ENCODE data around the gene SUSD4. TPM values are rescaled to one million over a fixed set of nuclear protein-coding genes. Genes with fewer than 3 reads are reported as not detected.

SUSD4 gene
- total RNA-seq, 2 donors from 2014 or later = 0.58 to 0.92 TPM

- Histone ChIP-seq H3K36me3 (ENCODE audit: control insufficient read depth, insufficient read depth, low read length) (no peaks in the 10 kb centered on the region), H3K9me3 (ENCODE audit: control insufficient read depth, low read length) (no peaks in the 10 kb centered on the region), H3K27me3 (ENCODE audit: control insufficient read depth, insufficient read depth, low read length, poor library complexity, severe bottlenecking) (no peaks in the 10 kb centered on the region), H3K4me3 (ENCODE audit: low read length) (no peak overlapping the region), H3K4me1 (ENCODE audit: control insufficient read depth, insufficient read depth, low read length) (peaks cover 7% of the 10 kb centered on the region), H3K27ac (ENCODE audit: low read depth, low read length) (no peak overlapping the region), H3K9ac (ENCODE audit: extremely low read depth, low read length, poor library complexity, severe bottlenecking) (no peak overlapping the region)
- no peak for TF ChIP-seq CTCF (conservative IDR thresholded peaks at IDR 0.05)
- Mint-ChIP-seq H3K36me3 (ENCODE audit: low read depth) (no peaks in the 10 kb centered on the region), H3K9me3 (no peaks in the 10 kb centered on the region), H3K4me3 (no peak overlapping the region), H3K27me3 (ENCODE audit: insufficient read depth) (no peaks in the 10 kb centered on the region), H3K4me1 (peaks cover 23% of the 10 kb centered on the region), H3K27ac (no peak overlapping the region)
- no peak for DNase-seq
- WGBS, 2 experiments (ENCODE audit: insufficient coverage in 1 of 2, insufficient read length in 1 of 2) = 84 to 85% methylated on average over 4 to 7 of the region's 7 CpGs
These were observed 22.9 kb downstream of the SUSD4 start for GRCh38 chr1:223341121-223341520.

- Histone ChIP-seq H3K4me1 (ENCODE audit: control insufficient read depth, insufficient read depth, low read length) (peaks cover 7% of the 10 kb centered on the region), H3K9ac (ENCODE audit: extremely low read depth, low read length, poor library complexity, severe bottlenecking) (no peak overlapping the region), H3K36me3 (ENCODE audit: control insufficient read depth, insufficient read depth, low read length) (no peaks in the 10 kb centered on the region), H3K4me3 (ENCODE audit: low read length) (no peak overlapping the region), H3K27ac (ENCODE audit: low read depth, low read length) (no peak overlapping the region), H3K9me3 (ENCODE audit: control insufficient read depth, low read length) (no peaks in the 10 kb centered on the region), H3K27me3 (ENCODE audit: control insufficient read depth, insufficient read depth, low read length, poor library complexity, severe bottlenecking) (no peaks in the 10 kb centered on the region)
- Mint-ChIP-seq H3K27me3 (ENCODE audit: insufficient read depth) (no peaks in the 10 kb centered on the region), H3K4me3 (no peak overlapping the region), H3K27ac (no peak overlapping the region), H3K36me3 (ENCODE audit: low read depth) (no peaks in the 10 kb centered on the region), H3K9me3 (no peaks in the 10 kb centered on the region), H3K4me1 (peaks cover 23% of the 10 kb centered on the region)
- no peak for TF ChIP-seq CTCF (conservative IDR thresholded peaks at IDR 0.05)
- whole genome bisulfite sequencing, 2 experiments (ENCODE audit: insufficient coverage in 1 of 2, insufficient read length in 1 of 2) = 94 to 100% methylated on average over 2 to 3 of the region's 3 CpGs
- DNase-seq = no peak
These were observed 23.3 kb downstream of the SUSD4 start for GRCh38 chr1:223340637-223341036.

GRCh38 chr1:223339861-223340260 lies 24.1 kb downstream of the SUSD4 start:
- Histone ChIP-seq H3K4me3 (ENCODE audit: low read length) (no peak overlapping the region), H3K27ac (ENCODE audit: low read depth, low read length) (no peak overlapping the region), H3K4me1 (ENCODE audit: control insufficient read depth, insufficient read depth, low read length) (peaks cover 7% of the 10 kb centered on the region), H3K36me3 (ENCODE audit: control insufficient read depth, insufficient read depth, low read length) (no peaks in the 10 kb centered on the region), H3K27me3 (ENCODE audit: control insufficient read depth, insufficient read depth, low read length, poor library complexity, severe bottlenecking) (no peaks in the 10 kb centered on the region), H3K9ac (ENCODE audit: extremely low read depth, low read length, poor library complexity, severe bottlenecking) (no peak overlapping the region), H3K9me3 (ENCODE audit: control insufficient read depth, low read length) (no peaks in the 10 kb centered on the region)
- DNase-seq = no peak
- no peaks in the 10 kb centered on the region for H3K9me3 Mint-ChIP-seq
- no peaks in the 10 kb centered on the region for H3K36me3 Mint-ChIP-seq (ENCODE audit: low read depth)
- no peak overlapping the region for H3K27ac Mint-ChIP-seq
- WGBS, 2 experiments (ENCODE audit: insufficient coverage in 1 of 2, insufficient read length in 1 of 2) = 61 to 70% methylated on average over 2 to 7 of the region's 7 CpGs
- no peaks in the 10 kb centered on the region for H3K27me3 Mint-ChIP-seq (ENCODE audit: insufficient read depth)
- no peak overlapping the region for H3K4me3 Mint-ChIP-seq
- no peak for TF ChIP-seq CTCF (conservative IDR thresholded peaks at IDR 0.05)
- peaks cover 23% of the 10 kb centered on the region for H3K4me1 Mint-ChIP-seq
